ENCODE measurements around the gene NRXN3.

NRXN3 gene

DNA sequence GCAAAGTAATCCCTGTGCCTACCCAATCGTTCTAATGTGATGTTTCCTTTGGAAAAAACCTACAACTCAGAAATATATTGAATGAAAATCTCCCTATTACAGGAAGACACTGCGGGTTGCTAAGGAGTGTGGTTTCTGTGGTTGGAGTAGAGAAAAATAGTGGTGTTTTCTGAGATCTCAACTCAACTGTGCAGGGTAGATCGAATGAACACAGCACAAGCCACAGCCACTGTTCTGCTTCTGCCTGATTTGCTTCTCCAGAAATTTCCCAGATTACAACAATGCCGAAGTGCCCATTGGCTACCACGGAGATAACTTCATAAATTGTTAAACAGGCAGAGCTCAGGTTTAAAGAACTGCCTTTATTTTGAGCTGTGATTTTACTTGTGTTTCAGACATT, 1560.8 kb downstream of the NRXN3 start:
- TF ChIP-seq, protein P1, sequence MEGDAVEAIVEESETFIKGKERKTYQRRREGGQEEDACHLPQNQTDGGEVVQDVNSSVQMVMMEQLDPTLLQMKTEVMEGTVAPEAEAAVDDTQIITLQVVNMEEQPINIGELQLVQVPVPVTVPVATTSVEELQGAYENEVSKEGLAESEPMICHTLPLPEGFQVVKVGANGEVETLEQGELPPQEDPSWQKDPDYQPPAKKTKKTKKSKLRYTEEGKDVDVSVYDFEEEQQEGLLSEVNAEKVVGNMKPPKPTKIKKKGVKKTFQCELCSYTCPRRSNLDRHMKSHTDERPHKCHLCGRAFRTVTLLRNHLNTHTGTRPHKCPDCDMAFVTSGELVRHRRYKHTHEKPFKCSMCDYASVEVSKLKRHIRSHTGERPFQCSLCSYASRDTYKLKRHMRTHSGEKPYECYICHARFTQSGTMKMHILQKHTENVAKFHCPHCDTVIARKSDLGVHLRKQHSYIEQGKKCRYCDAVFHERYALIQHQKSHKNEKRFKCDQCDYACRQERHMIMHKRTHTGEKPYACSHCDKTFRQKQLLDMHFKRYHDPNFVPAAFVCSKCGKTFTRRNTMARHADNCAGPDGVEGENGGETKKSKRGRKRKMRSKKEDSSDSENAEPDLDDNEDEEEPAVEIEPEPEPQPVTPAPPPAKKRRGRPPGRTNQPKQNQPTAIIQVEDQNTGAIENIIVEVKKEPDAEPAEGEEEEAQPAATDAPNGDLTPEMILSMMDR (IDR thresholded peaks at IDR 0.05; ENCODE audit: extremely low read depth, missing control alignments): no peak
- DNase-seq (ENCODE audit: low spot score): no peak

DNA sequence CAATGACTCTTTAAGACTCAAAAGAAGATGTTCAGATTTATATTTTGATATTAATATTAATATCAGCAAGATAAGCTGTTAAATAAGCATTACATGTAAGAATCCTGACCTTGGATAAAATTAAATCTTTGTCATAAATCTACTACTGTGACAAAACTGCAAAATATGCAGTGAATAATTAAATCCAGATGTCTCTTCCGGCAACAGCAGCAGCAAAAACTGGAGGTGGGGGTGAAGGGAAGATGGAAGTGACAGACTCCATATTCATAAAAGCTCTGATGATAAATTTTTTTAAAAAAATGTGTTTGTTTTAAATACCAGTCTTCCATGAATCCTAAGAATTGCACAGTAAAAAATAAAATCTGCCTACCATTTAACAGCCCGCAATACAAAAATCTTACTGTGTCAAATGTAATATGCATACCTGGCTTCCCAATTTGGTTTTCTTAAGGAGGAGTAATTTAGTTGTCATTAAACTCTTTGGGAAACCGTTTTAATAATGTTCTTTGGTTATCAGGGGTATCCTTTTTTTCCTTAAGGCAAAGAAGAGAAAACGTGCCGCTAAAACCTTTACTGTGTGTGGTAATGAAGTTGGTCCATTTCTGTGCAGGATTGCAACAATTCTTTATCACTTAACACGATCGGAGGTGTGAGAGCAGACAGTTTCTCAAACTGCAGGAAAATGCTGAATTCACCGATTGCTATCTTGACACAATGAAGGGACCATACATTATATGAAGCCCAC, 1562.9 kb downstream of the NRXN3 start:
- DNase-seq (ENCODE audit: low spot score): no peak
- TF ChIP-seq, protein P1 (IDR thresholded peaks at IDR 0.05; ENCODE audit: extremely low read depth, missing control alignments): no peak

DNA sequence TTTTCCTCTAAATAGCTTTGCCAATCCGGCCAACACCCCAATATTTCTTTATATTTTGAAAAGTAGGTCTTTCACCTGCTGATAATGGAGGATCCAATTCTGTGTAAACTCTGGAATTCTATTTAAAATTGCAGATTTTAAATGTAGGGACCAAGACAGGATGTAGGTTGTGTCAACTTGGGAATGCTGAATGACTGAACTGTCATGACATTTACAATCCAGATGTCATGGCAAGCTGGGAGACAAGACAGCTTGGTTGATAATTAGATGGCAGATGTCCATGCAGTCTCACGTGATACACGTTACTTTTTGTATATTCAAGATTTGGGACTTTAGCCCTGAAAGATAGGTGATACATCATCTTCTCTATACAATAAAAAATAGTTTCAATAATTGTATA, 1564.0 kb downstream of the NRXN3 start:
- DNase-seq (ENCODE audit: low spot score): no peak
- TF ChIP-seq, protein P1 (IDR thresholded peaks at IDR 0.05; ENCODE audit: extremely low read depth, missing control alignments): no peak

DNA sequence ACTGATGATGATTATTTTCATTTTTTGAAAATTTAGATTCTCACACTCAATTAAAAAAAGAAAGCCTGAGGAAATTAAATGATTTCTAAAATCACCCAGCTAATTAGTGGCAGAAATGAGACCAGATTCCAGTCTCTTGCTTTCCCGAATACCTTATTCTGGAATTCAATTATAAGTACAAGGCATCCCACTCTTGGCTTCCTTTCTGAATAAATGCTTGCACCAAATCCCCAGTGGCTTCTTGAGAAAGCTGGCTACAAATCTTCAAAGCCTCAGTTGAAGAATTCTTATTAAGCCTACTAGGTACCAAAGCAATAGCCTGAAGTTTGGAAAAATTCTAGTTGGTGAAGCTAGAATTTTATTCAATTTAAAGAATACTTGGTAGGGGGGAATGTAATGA, 1564.5 kb downstream of the NRXN3 start:
- DNase-seq (ENCODE audit: low spot score): no peak
- TF ChIP-seq, protein P1 (IDR thresholded peaks at IDR 0.05; ENCODE audit: extremely low read depth, missing control alignments): no peak

DNA sequence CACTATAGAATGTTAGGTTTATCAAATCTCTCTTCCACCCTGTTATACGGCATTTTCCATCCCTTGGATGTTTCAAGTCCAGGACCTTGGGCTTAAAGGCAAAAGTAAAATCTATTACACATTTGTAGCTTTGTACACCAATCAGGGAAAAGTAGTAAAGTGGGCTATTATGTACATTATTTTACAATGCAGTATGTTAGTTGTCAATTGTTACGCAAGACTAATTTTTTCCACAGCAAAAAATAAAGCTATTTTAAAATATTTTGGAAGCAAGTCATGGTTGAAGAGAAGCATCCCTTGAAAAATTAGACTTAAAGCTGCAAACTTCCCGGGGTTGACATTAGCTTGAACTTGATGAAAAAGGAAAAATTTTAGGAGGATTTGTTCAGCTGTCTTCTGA, 1564.9 kb downstream of the NRXN3 start:
- no peak for DNase-seq (ENCODE audit: low spot score)
- TF ChIP-seq, protein P1 (IDR thresholded peaks at IDR 0.05; ENCODE audit: extremely low read depth, missing control alignments): no peak

DNA sequence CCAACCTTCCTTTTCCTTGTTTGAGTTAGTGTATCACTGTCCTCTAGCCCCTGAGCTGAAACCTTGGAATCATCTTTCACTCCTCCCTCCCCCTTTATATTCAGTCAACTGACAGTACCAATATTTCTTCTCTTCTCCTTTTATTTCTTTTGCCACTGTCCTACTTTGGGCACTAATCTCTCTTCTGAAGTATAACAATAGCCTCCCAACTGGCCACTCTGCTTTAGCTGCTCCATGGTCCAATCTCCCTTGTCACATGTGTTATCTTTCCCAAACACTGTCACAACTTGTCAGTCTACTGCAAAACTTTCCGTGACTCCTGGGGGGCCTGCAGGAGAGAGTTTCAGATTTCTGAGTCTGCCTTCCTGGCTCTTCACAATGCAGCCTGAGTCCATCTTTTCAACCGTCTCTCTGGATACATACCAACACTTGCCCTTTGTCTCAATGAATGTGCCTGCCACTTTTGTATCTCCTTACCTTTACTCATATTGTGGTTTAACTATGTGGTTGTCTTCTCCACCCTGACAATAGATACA, 1570.0 kb downstream of the NRXN3 start:
- no peak for DNase-seq (ENCODE audit: low spot score)
- TF ChIP-seq, protein P1 (IDR thresholded peaks at IDR 0.05; ENCODE audit: extremely low read depth, missing control alignments): no peak

DNA sequence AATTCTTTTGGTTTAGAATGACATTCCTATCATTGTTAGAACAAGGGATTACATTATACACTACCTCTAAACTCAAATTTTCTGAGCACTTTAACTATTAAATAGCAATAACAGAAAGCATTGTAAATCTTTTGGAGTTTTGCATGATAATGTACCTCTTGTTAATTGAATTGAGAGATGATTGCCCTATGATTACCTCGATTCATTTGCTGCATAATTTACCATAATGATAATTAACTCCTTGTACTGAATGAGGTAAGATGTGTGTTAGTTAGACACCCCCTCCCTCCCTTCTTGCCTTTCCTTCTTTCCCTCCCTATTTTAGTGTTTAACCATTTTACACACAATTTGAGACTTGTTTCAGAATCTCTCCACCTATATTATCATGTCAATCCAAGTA, 1572.0 kb downstream of the NRXN3 start:
- no peak for DNase-seq (ENCODE audit: low spot score)
- TF ChIP-seq, protein P1 (IDR thresholded peaks at IDR 0.05; ENCODE audit: extremely low read depth, missing control alignments): no peak

All from GM20000 (cell line).